LNCAP (cell line): ENCODE measurements around the gene OR51Q1.

Experiments used
- TF ChIP-seq, protein P1 (sequence below): fragments of 450-650 bp; IDR thresholded peaks from 2 replicates; pipeline ENCODE4 v1.5.1; 2017; ENCODE audit warnings: mild to moderate bottlenecking

The OR51Q1 gene

GRCh38 chr11:5420993-5421392, 918 bp upstream of the OR51Q1 start:
- TF ChIP-seq, protein P1, sequence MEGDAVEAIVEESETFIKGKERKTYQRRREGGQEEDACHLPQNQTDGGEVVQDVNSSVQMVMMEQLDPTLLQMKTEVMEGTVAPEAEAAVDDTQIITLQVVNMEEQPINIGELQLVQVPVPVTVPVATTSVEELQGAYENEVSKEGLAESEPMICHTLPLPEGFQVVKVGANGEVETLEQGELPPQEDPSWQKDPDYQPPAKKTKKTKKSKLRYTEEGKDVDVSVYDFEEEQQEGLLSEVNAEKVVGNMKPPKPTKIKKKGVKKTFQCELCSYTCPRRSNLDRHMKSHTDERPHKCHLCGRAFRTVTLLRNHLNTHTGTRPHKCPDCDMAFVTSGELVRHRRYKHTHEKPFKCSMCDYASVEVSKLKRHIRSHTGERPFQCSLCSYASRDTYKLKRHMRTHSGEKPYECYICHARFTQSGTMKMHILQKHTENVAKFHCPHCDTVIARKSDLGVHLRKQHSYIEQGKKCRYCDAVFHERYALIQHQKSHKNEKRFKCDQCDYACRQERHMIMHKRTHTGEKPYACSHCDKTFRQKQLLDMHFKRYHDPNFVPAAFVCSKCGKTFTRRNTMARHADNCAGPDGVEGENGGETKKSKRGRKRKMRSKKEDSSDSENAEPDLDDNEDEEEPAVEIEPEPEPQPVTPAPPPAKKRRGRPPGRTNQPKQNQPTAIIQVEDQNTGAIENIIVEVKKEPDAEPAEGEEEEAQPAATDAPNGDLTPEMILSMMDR, result no peak

GRCh38 chr11:5423131-5423530, 1.2 kb downstream of the OR51Q1 start:
- TF ChIP-seq, protein P1, result no peak

- TF ChIP-seq, protein P1, result no peak
Observed at GRCh38 chr11:5441414-5441813, 19.5 kb downstream of the OR51Q1 start, which contains the start of gene OR51I1. TSS of gene OR51I1 (minus strand) at chr11:5441514. CDS start at chr11:5441514, 0 bp downstream.

- TF ChIP-seq, protein P1, result no peak
Observed at GRCh38 chr11:5443835-5444393, 22.0 kb downstream of the OR51Q1 start.

- TF ChIP-seq, protein P1, result no peak
Observed at GRCh38 chr11:5449023-5449422, 27.1 kb downstream of the OR51Q1 start, which contains the start of gene OR51I2. TSS of gene OR51I2 (plus strand) at chr11:5449323. CDS start at chr11:5453489, 4,166 bp downstream.

GRCh38 chr11:5449432-5449831, 27.5 kb downstream of the OR51Q1 start:
- TF ChIP-seq, protein P1, result no peak

DNA sequence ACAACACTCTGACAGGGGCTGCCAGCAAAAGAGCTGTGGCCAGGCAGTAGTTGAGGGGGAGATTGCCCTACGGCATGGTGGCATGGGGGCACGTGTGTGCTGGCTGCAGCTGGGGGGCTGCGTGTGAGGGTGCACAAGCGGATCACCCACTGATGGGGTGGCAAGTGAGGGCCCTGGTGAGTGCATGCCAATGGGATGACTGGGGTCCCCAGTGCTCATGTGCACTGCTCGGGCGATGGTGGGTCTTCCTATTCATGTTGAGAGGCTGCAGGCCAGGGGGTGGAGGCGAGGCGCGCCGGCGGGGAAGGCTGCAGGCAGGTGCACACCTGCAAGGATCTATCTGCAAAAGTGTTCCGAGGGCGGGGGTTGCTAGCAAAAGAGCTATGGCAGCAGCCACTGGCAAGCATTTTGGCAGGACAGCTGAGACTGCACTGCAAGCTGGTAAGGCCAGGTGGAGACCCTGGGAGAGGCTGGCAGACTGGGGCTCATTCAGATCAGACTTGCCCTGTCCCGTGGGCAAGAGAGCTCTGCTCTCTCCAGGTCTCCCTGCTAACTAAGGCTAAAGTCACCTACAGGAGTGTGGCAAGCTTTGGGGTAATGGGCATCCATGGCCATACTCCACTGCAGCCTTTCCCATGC, 39.2 kb downstream of the OR51Q1 start:
- TF ChIP-seq, protein P1, result no peak
